ENCODE measurements around the gene WDR75. TPM values are rescaled to one million over a fixed set of nuclear protein-coding genes. Genes with fewer than 3 reads are reported as not detected.

WDR75 gene
- total RNA-seq, 3 donors from 2014 or later: 150 to 177 (median 160) TPM

DNA sequence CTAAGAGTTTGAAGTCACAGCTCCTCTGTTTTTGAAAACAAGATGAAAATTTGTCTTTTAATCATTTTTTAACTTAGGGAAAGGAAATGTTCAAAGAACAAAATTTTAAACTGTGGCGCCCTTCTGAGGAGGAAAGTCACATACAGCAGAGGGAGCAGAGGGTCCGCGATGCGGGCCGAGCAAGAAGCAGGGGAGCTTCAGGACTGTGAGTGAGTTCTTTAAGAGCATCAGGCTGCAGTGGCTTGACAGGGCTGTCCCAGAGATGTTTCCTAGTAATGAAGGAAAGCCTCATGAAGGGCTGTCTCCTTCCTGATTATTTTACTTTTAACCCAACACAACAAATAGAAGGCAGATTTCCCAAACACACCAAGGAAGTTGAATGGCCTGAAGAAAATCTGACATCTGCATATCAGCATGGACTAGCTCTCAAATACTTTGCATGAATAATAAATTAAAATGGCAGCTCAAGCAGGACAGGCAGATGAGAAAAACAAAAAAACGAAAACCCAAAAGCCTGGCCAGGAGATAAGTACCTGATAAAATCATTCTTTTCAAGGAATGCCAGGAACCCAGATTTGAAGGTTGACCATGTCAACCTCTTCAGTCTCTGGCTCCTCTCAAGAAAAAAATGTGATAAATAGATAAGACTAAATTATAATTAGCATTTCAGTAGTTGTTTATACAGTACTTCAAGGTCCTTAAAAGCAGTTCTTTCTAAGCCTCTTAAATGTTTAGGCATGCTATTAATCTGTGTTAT lies 78.5 kb downstream of the WDR75 start:
- no peak for DNase-seq
- H3K9me3 Mint-ChIP-seq: peaks cover 5% of the 10 kb centered on the region
- no peak for ATAC-seq
- H3K4me3 Mint-ChIP-seq: no peak overlapping the region
- no peaks in the 10 kb centered on the region for H3K4me1 Mint-ChIP-seq (ENCODE audit: low read depth)
- H3K27me3 Mint-ChIP-seq (ENCODE audit: low read depth): peaks cover 2% of the 10 kb centered on the region
- no peaks in the 10 kb centered on the region for H3K36me3 Mint-ChIP-seq (ENCODE audit: insufficient read depth)

DNA sequence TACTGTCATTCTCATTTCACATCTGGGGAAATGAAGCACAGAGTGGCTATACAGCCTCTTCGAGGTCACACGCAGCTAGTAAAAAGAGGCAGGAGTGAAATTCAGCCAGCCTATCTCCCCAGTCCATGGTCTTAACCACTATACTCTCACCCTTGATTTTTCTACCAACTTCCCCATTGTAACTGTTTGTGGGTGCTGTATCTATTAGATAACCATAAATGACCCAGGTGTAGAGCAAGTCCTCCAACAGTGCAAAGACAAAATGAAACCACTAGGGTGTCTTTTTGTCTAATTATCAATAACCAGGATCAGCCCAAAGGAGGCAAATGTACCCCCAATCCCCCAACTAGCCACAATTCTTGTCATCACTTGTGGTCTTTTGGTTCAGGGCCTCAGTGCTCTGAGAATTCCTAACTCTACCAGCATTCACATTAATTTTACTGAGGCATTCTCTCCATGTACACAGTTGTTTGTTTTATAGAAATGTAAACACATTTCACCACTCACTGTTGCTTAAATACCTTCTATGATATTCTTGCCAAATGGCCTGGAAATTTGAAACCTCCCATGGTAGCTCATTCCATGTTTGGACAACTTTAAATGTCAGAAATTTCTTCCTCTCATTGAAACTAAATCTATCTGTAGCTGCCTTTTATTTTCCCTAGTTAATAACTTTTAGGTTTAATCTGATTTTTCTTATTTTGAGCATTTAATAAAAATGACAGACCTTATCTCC lies 80.6 kb downstream of the WDR75 start:
- Mint-ChIP-seq H3K9me3 (peaks cover 5% of the 10 kb centered on the region), H3K27me3 (ENCODE audit: low read depth) (no peaks in the 10 kb centered on the region), H3K36me3 (ENCODE audit: insufficient read depth) (no peaks in the 10 kb centered on the region), H3K4me3 (no peak overlapping the region), H3K4me1 (ENCODE audit: low read depth) (no peaks in the 10 kb centered on the region)
- DNase-seq (no peak), ATAC-seq (no peak)

DNA sequence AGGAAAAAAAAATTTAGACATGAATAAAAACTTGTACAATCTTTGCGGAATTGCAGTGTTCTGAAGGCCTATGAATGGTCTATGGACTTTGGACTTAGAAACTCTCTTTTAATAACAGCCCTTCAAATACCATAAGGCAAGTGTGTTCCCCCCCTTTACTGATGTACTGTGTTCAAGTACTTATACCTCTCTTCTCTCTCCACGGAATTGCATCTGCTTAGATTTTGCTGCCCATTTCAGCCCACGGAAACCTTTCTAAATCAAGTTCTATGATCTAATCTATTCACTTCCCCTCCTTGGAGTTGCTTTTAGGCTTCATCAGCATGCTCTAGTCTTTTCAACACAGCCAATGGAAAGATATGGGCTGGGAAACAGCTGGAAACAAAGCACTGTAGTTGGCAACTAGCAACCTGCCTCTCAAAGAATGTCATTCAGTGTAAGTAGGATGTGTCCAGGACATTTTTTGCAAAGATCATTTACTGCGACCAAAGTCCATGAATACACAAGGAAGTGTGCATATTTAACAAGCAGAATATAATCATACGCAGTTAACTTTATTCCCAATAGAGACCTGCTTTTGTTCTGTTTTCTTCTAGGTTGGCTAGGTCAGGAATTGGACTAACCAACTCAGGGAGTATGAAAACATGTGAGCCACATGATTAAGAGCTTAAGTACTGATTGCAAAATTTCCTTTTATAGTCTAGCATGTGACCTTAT lies 81.3 kb downstream of the WDR75 start:
- DNase-seq: no peak
- H3K9me3 Mint-ChIP-seq: no peaks in the 10 kb centered on the region
- H3K4me1 Mint-ChIP-seq (ENCODE audit: low read depth): no peaks in the 10 kb centered on the region
- no peaks in the 10 kb centered on the region for H3K36me3 Mint-ChIP-seq (ENCODE audit: insufficient read depth)
- H3K27me3 Mint-ChIP-seq (ENCODE audit: low read depth): no peaks in the 10 kb centered on the region
- no peak for ATAC-seq
- no peak overlapping the region for H3K4me3 Mint-ChIP-seq

DNA sequence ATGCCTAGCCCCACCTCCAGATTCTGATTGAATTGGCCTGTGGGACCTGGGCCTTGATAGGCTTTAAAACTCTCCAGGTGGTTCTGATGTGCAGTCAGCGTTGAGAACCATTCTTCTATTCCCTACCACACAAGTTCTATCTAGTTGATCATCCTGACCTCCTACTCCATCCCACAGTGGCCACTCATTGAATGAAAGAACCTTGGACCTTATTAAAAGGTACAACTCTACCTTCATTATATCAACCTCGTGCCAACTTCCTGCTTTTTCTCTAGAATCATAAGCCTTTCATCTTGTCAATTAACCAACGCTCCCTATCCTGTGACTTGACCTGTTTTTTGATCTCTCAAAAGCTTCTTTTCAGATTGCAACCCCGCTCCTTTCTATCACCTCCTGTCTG lies 83.5 kb downstream of the WDR75 start:
- Mint-ChIP-seq H3K4me3 (no peak overlapping the region), H3K27me3 (ENCODE audit: low read depth) (no peaks in the 10 kb centered on the region), H3K36me3 (ENCODE audit: insufficient read depth) (no peaks in the 10 kb centered on the region), H3K9me3 (no peaks in the 10 kb centered on the region), H3K4me1 (ENCODE audit: low read depth) (no peaks in the 10 kb centered on the region)
- DNase-seq (no peak), ATAC-seq (no peak)

Other genes starting within 250 kb of the WDR75 start
- 1 to 10 TPM; 2.1 to 4.6 (median 2.4) TPM for gene SLC40A1, start 139.3 kb downstream of the WDR75 start, total RNA-seq
- gene ASNSD1, start 220.0 kb downstream of the WDR75 start, total RNA-seq: 10 to 100 TPM; 61.7 to 78.7 (median 70.2) TPM
- gene ANKAR, start 233.2 kb downstream of the WDR75 start, total RNA-seq: 1 to 10 TPM; 2.0 to 3.2 (median 3.0) TPM

All from activated T-cell treated with anti-CD3 and anti-CD28 coated beads, Interleukin-2, amount 50 U/mL, for 4 hours (primary cell).